GM12878 (cell line): Measurements from ENCODE around the gene SARDH. TPM values are rescaled to one million over a fixed set of nuclear protein-coding genes. Genes with fewer than 3 reads are reported as not detected.

Experiments
- ATAC-seq: fragments of 200-7000 bp; cut with Tn5 transposase; 3 replicates; pipeline ENCODE4 v1.9.1; 2020; ENCODE audit warnings: mild to moderate bottlenecking, moderate library complexity
- BruUV-seq: library from RNA; stranded (reverse); fragments of 400-500 nt; replicated peaks from 2 replicates; lab custom pipeline; 2021; lab: Mats Ljungman, UMichigan
- CTCF ChIA-PET: fragments of 300-600 bp; sonication (Branson Sonifier 250); formaldehyde crosslinking; extraction: SDS; loops from one replicate; lab custom pipeline; 2021; ENCODE audit warnings: inconsistent platforms; lab: Yijun Ruan, JAX
- POLR2A ChIA-PET: fragments of 350-600 bp; formaldehyde crosslinking; extraction: SDS; loops from one replicate; lab custom pipeline; 2021; ENCODE audit warnings: inconsistent platforms; lab: Charles Lee
- RAD21 ChIA-PET: fragments of 300-600 bp; sonication (Branson Sonifier 250); formaldehyde crosslinking; loops from one replicate; lab custom pipeline; 2023; ENCODE audit warnings: antibody characterized with exemption; ENCODE audit not compliant: unreplicated experiment; lab: Charles Lee
- SMC1A ChIA-PET: fragments of 300-600 bp; sonication (Branson Sonifier 250); formaldehyde crosslinking; loops from one replicate; lab custom pipeline; 2023; ENCODE audit not compliant: unreplicated experiment, uncharacterized antibody; lab: Charles Lee
- DNase-seq: peaks from one replicate; pipeline ENCODE4 v3.0.0-alpha.2; 2011; ENCODE audit warnings: low read depth, low spot score
- FAIRE-seq: peaks from 3 replicates; lab custom pipeline; 2011; peaks lifted over from hg19 to GRCh38; lab: Jason Lieb, UNC
- H2AFZ ChIP-seq: 2 replicates; pipeline ENCODE4 v1.6.0; 2011; ENCODE audit warnings: low read depth, low read length, control low read depth; ENCODE audit not compliant: control insufficient read depth
- H3K27ac ChIP-seq: 2 replicates; pipeline ENCODE4 v1.5.1; 2011; ENCODE audit warnings: control low read depth; ENCODE audit not compliant: control insufficient read depth, insufficient read depth
- H3K27me3 ChIP-seq, 2 experiments: replicated peaks in 1 of 2; 2 replicates each; pipeline versions ENCODE4 v1.6.0 to v1.6.1; 2011; ENCODE audit warnings: low read length in 1 of 2; ENCODE audit not compliant: control insufficient read depth in 2 of 2, insufficient read depth in 2 of 2
- H3K36me3 ChIP-seq, 2 experiments: 2 replicates each; pipeline ENCODE4 v1.5.1; 2011; ENCODE audit warnings: low read length in 1 of 2; ENCODE audit not compliant: control insufficient read depth in 2 of 2, insufficient read depth in 2 of 2
- H3K4me1 ChIP-seq: 2 replicates; pipeline ENCODE4 v1.6.1; 2011; ENCODE audit warnings: mild to moderate bottlenecking, low read length, moderate library complexity, mixed read lengths; ENCODE audit not compliant: control insufficient read depth, insufficient read depth
- H3K4me2 ChIP-seq: 2 replicates; pipeline ENCODE4 v1.6.0; 2011; ENCODE audit warnings: control low read depth; ENCODE audit not compliant: control insufficient read depth, insufficient read depth
- H3K4me3 ChIP-seq: fragments of 200-600 bp; sonication (generic); 2 replicates; pipeline ENCODE4 v1.5.1; 2016
- H3K79me2 ChIP-seq: 2 replicates; pipeline ENCODE4 v1.6.0; 2011; ENCODE audit warnings: low read length; ENCODE audit not compliant: control insufficient read depth, insufficient read depth
- H3K9ac ChIP-seq: 2 replicates; pipeline ENCODE4 v1.8.0; 2011; ENCODE audit warnings: low read length, control low read depth, mixed read lengths; ENCODE audit not compliant: control insufficient read depth, insufficient read depth
- H3K9me3 ChIP-seq: replicated peaks from 3 replicates; pipeline ENCODE4 v1.5.1; 2011; ENCODE audit warnings: mild to moderate bottlenecking, low read length; ENCODE audit not compliant: control insufficient read depth, insufficient read depth
- H4K20me1 ChIP-seq: 2 replicates; pipeline ENCODE4 v1.6.0; 2011; ENCODE audit not compliant: control insufficient read depth, insufficient read depth
- ATF3 ChIP-seq: IDR thresholded peaks from 2 replicates; pipeline ENCODE4 v1.6.1; 2011; ENCODE audit warnings: low read depth, mild to moderate bottlenecking, low read length, moderate library complexity, borderline replicate concordance; ENCODE audit errors: extremely low read depth
- BCL11A ChIP-seq: IDR thresholded peaks from 2 replicates; pipeline ENCODE4 v1.6.1; 2011; ENCODE audit warnings: low read depth, low read length
- CBFB ChIP-seq: IDR thresholded peaks from 2 replicates; pipeline ENCODE4 v1.6.1; 2016; ENCODE audit warnings: antibody characterized with exemption, low read depth
- NR2F1 ChIP-seq: fragments of 450-650 bp; conservative IDR thresholded peaks from 2 replicates; pipeline ENCODE4 v1.6.1; 2017; ENCODE audit warnings: mild to moderate bottlenecking
- SMAD1 ChIP-seq: fragments of 450-650 bp; IDR thresholded peaks from 2 replicates; pipeline ENCODE4 v1.6.1; 2018; ENCODE audit warnings: mild to moderate bottlenecking, low read depth; ENCODE audit not compliant: partially characterized antibody
- SMC3 ChIP-seq: IDR thresholded peaks from 2 replicates; pipeline ENCODE4 v1.6.1; 2011; ENCODE audit warnings: low read length, improper control_type of control experiment, borderline replicate concordance
- WRNIP1 ChIP-seq: IDR thresholded peaks from 2 replicates; pipeline ENCODE4 v1.6.1; 2011; ENCODE audit warnings: low read depth, low read length, improper control_type of control experiment, borderline replicate concordance
- WGBS: methylation state at CpG from one replicate; pipeline ENCODE4 v1.1.6; 2016; ENCODE audit warnings: low lambda C conversion rate; ENCODE audit not compliant: insufficient replicate concordance, insufficient coverage; ENCODE audit errors: missing lambda C conversion rate; 5-methylcytosine and 5-hydroxymethylcytosine counted together
- in situ Hi-C: fragments of 300-500 bp; cut with MboI; formaldehyde crosslinking; loops from 9 replicates; pipeline ENCODE4 v1.14.3; 2018; ENCODE audit warnings: mixed read lengths
- intact Hi-C: fragments of 100-400 bp; cut with micrococcal nuclease; formaldehyde crosslinking; loops from one replicate; pipeline ENCODE4 v1.14.2; 2022; ENCODE audit not compliant: unreplicated experiment
- polyA plus RNA-seq, 11 experiments: library from polyadenylated mRNA; depleted of rRNA in 4 of 11; unstranded in 6 of 11; stranded (reverse) in 5 of 11; fragments of >200 nt; fragmentation: Nextera tagmentation in 4 of 11; fragmentation: Illumina TruSeq in 1 of 11; extraction: Ambion mirVana in 4 of 11; extraction: Trizol in 1 of 11; gene quantifications; 1 replicate in 1 of 11; 2 replicates in 10 of 11; pipeline versions ENCODE4 v1.2.1 to v1.2.3, GENCODE V29; 2011 to 2016; ENCODE audit warnings: inconsistent platforms in 2 of 11, missing spikeins in 2 of 11, low read depth in 1 of 11
- total RNA-seq, 4 experiments: library from RNA; depleted of rRNA in 3 of 4; stranded (reverse); fragments of >200 nt in 3 of 4; fragmentation: Illumina TruSeq in 1 of 4; extraction: Trizol in 1 of 4; gene quantifications; 2 replicates each; pipeline versions ENCODE4 v1.2.1 to v1.2.3, GENCODE V29; 2013 to 2021

SARDH gene
- total and polyA plus RNA-seq, 10 of the 15 experiments (the other 5 are each of a cell fraction or from before 2014, with no cell fraction given): 0.03 to 0.15 (median 0.10) TPM; not detected in 6

DNA sequence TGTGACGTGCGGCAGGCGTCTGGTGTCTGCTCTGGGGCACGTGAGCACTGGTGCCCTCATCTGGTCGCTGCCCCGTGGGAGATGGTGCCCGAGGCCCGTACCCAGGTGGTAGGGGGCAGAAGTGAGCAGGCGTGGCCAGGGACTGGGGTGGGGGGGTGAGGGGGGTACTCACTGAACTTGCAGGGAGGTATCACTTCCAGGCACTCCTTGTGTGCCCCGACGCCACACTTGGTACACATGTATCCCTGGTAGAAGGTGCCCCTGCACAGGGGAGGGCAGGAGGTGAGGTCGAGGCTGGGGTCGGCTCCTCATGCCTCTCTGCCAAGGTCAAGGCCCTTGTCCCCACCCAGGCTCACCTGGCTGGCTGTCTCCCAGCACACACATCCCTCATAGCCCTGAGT lies 45.2 kb upstream of the SARDH start:
- ATAC-seq: no peak

More for the DNA sequence above, 45.2 kb upstream of the SARDH start:
- peaks cover 10 to 27% of the 10 kb centered on the region in 2 experiments; a peak in 3 of 4 replicates for H3K36me3 ChIP-seq
- no peak overlapping the region for H3K4me3 ChIP-seq
- ChIA-PET SMC1A (interaction anchor here (1.3 to 3.2 kb wide), 2 partner anchors 163 to 211 kb away, joined by 3 to 53 read pairs; no protein-coding TSS in a partner anchor), CTCF (interaction anchor here (1.1 to 6.8 kb wide), 6 partner anchors 10 to 211 kb away, joined by 3 to 177 read pairs (median 6); no protein-coding TSS in a partner anchor), RAD21 (interaction anchor here (1.5 to 3.3 kb wide), 2 partner anchors 10 to 211 kb away, joined by 8 to 76 read pairs; no protein-coding TSS in a partner anchor), POLR2A (interaction anchor here (3.2 kb wide), 1 partner anchor 210 kb away, joined by 16 read pairs; no protein-coding TSS in a partner anchor)
- H4K20me1 ChIP-seq: no peaks in the 10 kb centered on the region
- DNase-seq (no peak), FAIRE-seq (no peak)
- TF ChIP-seq NR2F1: no peak
- TF ChIP-seq ATF3: no peak
- no peak for TF ChIP-seq CBFB
- TF ChIP-seq SMAD1: no peak
- TF ChIP-seq SMC3: no peak
- no peak for TF ChIP-seq BCL11A
- no peak for TF ChIP-seq WRNIP1
- H3K27me3 ChIP-seq: no peaks in the 10 kb centered on the region
- BruUV-seq: no TSS peak
- peaks cover 35% of the 10 kb centered on the region for H3K4me1 ChIP-seq
- H3K9ac ChIP-seq: no peak overlapping the region
- in situ Hi-C loops: no loop called here
- H3K27ac ChIP-seq: no peak overlapping the region
- no peaks in the 10 kb centered on the region for H3K9me3 ChIP-seq
- H3K4me2 ChIP-seq: no peak overlapping the region
- intact Hi-C loops: no loop called here
- H2AFZ ChIP-seq: no peak overlapping the region
- no peaks in the 10 kb centered on the region; the same call in 1 of the 2 replicates for H3K79me2 ChIP-seq
- 67% methylated on average over 11 of the region's 13 CpGs for WGBS
